ENCODE results near the gene MSMP.

The MSMP gene

DNA sequence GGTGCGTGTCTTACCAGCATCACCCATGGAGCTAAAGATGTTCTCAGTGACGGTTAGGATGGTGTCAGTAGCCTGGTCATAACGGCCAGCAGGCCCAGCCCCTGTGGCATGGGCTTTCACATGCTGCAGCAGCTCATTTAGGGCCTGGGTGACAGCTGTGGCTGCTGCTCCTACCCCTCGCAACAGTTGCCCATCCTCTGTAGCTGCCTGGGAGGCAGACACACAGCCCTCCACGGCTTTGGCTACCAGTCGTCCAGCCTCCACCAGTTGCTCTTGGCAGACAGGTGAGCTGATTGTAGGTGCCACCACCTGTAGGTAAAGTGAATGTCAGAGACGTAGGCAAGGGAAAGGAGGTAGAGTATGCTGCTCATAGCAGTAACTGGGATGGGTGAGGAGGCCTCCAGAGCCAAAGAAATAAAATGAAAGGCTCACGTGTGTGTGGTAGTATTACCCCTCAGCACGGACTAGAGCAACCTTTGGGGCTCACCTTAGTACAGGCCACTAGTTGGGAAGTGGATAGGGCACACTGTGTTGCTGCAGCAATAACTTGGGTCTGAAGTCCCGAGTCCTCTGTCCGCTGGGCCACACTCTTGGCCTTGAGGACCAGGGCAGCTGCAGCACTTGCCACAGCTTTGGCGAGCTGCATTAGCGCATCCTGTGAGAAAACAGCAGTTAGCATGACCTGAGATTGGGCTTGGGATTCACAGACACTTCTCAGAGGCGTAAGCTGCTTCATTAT, 36.8 kb downstream of the MSMP start:
- DNase-seq: no peak

- no peak for DNase-seq
Measured at GRCh38 chr9:35716230-35716629, 37.8 kb downstream of the MSMP start.

- DNase-seq: no peak
Measured at GRCh38 chr9:35714579-35715252, 39.4 kb downstream of the MSMP start.

- no peak for DNase-seq
Measured at GRCh38 chr9:35714123-35714522, 40.0 kb downstream of the MSMP start.

- DNase-seq: no peak
Measured at GRCh38 chr9:35713578-35713977, 40.5 kb downstream of the MSMP start.

DNA sequence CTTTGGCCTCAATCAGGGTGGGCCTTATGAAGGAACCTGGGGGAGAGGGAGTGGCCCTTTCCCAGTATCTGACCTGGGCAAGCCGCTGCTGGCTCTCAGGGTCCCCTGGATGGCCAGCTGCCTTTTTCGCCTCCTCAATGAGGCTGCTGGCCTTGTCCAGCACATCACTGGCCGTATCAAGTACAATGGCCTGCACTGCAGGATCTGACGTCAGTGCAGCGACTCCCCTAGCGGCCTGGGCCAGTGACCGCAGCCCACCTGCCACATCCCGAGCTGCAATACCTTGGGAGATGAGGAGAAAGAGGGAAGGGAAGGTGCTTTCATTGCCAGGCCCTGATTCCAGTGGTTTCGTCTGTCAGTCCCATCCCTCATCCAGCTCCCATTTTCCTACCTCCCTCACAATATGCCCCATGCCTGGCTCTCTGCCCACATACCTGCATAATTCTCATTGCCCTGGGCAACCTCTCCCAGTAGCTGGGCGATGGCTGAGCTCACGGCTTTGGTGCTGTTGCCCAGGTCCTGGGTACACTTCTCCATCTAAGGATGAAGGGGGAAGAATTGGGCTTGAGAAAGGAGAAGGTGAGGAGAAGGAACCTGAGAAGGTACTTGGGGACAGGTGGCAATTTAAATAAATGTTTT, 41.2 kb downstream of the MSMP start:
- DNase-seq: no peak

DNA sequence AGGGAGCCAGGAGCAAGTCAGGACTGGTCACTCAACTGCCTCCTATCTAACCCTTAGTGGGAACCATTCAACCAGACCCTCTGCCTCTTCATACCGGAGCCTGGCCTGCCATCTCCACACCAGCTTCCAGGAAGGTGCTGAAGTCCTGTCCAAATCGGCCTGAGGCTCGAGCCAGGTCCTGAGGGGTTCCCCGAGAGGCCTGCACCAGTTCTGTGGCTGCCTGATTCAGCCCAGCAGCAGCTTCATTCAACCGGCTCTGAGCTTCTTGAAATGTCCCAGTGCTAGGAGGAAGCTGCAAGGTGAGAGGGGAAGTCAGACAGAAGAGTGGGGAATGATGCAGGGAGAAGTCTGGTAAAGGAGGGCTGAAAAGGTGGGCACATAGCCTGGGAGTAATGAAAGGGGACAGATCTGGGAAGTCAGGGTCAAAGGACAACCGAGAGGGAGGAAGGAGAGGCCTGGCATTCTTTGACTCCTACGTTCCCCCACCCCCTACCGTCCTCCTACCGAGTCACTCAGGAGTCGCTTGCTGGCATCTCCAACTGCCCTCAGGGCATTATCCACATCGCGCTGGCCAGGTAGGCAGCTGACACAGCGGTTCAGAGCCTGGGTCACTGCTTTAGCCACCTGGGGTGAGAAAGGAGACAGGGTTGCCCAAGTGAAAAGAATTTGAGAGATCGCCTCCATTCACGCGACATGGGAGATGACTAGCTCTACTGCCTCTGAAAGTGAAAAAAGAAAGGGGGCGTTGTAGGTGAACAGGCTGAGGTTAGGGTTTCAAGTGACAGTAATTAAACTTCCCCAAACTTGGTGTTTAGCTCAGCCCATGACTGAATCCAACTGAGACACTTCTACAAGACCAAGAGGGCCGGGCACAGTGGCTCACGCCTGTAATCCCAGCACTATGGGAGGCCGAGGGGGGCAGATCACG, 42.3 kb downstream of the MSMP start:
- DNase-seq: no peak

DNA sequence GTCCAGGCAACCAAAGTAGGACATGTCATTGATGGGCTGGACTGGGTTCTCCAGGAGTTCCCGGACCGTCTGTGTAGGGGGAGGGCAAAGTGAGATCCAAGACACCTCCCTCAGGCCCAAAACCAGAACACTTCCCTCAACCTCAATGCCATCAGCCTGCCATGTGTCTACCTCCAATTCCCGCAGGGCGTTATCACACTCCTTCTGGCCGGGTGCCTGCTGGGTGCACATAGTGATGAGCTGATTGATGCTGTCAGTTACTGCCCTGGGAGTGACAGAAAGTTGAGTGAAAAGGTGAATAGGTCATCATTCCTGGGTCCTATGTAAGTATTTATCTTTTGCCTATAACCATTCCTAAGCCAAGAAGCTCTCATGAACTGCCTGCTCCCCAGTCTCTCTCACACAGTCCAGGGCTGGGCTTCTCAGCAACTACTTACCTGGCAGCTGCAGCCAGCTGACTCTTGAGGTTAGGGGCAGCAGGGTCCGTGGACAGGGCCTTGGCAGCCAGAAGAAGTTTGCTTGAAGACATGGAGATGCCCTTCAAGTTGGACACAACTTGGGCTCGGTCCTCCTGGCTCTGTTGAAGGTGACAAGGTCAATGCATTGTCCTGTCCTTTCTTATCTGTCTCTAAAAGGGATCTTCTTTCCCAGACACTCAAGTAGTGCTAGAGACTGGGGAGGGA, 43.1 kb downstream of the MSMP start:
- no peak for DNase-seq

DNA sequence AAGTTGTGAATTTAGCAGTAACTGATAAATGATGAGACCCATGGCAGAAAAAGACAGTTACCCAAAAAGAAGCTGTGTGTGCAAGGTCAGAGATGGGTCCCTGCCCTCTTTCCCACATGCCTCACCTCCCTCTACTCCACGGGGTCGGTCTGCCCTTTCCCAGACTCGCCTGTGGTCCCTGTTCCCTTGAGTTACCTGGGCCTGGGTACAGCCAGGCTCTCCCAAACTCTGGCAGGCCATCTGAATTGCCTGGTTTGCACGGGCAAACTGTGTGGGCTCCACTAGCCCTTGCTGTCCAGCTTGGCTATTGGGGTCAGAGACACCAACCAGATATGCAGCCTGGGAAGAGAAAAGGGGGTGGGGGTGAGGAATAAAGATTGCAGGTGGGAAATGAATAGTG, 45.9 kb downstream of the MSMP start:
- no peak for DNase-seq

- no peak for DNase-seq
Measured at GRCh38 chr9:35706951-35707350, 47.1 kb downstream of the MSMP start.

GRCh38 chr9:35705836-35706430, 48.1 kb downstream of the MSMP start:
- DNase-seq: no peak

- DNase-seq: no peak
Measured at GRCh38 chr9:35705372-35705771, 48.7 kb downstream of the MSMP start.

GRCh38 chr9:35703906-35704672, 50.0 kb downstream of the MSMP start:
- DNase-seq: no peak

Data from COR-L47 (cell line).